Psoas muscle (tissue), 8 donors: ENCODE data around the gene EVL. TPM values are rescaled to one million over a fixed set of nuclear protein-coding genes. Genes with fewer than 3 reads are reported as not detected.

Experiments
- ATAC-seq, 4 donors: fragments of 200-7000 bp; cut with Tn5 transposase; one replicate each; pipeline ENCODE4 v1.9.1; 2020; ENCODE audit warnings: moderate library complexity in 3 of 4, mild to moderate bottlenecking in 2 of 4
- DNase-seq, 2 donors: peaks; one replicate each; pipeline ENCODE4 v3.0.0-alpha.2; 2020
- H3K27ac ChIP-seq: fragments of 200-600 bp; one replicate; pipeline ENCODE4 v1.8.0; 2022
- H3K27me3 ChIP-seq, 3 donors: fragments of 200-600 bp in 1 of 3; one replicate each; pipeline versions ENCODE4 v1.6.1 to v1.8.0; 2013 to 2022; ENCODE audit warnings: low read length in 2 of 3, mild to moderate bottlenecking in 2 of 3, moderate library complexity in 1 of 3; ENCODE audit not compliant: insufficient read depth in 3 of 3
- H3K36me3 ChIP-seq, 2 donors: fragments of 200-600 bp in 1 of 2; one replicate each; pipeline versions ENCODE4 v1.6.1 to v1.8.0; 2013 to 2022; ENCODE audit warnings: low read depth in 1 of 2, mild to moderate bottlenecking in 1 of 2, moderate library complexity in 1 of 2; ENCODE audit not compliant: insufficient read depth in 1 of 2
- H3K4me1 ChIP-seq: fragments of 200-600 bp; one replicate; pipeline ENCODE4 v1.8.0; 2022
- H3K4me3 ChIP-seq: fragments of 200-600 bp; one replicate; pipeline ENCODE4 v1.8.0; 2022; ENCODE audit warnings: mild to moderate bottlenecking
- H3K9me3 ChIP-seq: fragments of 200-600 bp; one replicate; pipeline ENCODE4 v1.8.0; 2022
- WGBS, 3 donors: extraction: QIAGEN DNeasy Blood & Tissue Kit; methylation state at CpG; one replicate each; pipeline versions ENCODE4 v1.1.6 to v1.1.7; 2013; 5-methylcytosine and 5-hydroxymethylcytosine counted together
- intact Hi-C, 2 donors: fragments of 100-400 bp; cut with DNase I; formaldehyde crosslinking; loops; one replicate each; pipeline versions ENCODE4 v1.11.0 to v1.14.2; 2022
- polyA plus RNA-seq, 3 donors: library from polyadenylated mRNA; stranded (reverse); fragments of 200-250 nt; gene quantifications; one replicate each; pipeline ENCODE4 v1.2.3, GENCODE V29; 2013
- total RNA-seq, 4 donors: library from RNA; stranded (reverse); fragmentation: NEBNext Ultra II Directional in 2 of 4; extraction: Animal tissue kit (Norgen Biotek cat#: 25700) in 2 of 4; gene quantifications; one replicate each; pipeline versions ENCODE4 v1.2.1 to v1.2.4, GENCODE V29; 2021 to 2023
- TF ChIP-seq, protein P1 (sequence below): fragments of 200-600 bp; IDR thresholded peaks from one replicate; pipeline ENCODE4 v1.8.0; 2022; ENCODE audit warnings: antibody characterized with exemption
- donor health status: healthy with polysubstance abuse.
- donor health status: DM: no; HTN: no; CAD: no; lungs with moderate emphysema.
- donor health status: Bipolar disorder and iron deficiency.
- donor health status: healthy.
- donor health status: DM: yes; HTN: yes; CAD: no.
- donor health status: DM: no; HTN: no; CAD: no.
- donor health status: DM: no; HTN: no; CAD: no.
- donor health status: DM: yes; HTN: yes; CAD: no.

EVL gene
- total and polyA plus RNA-seq, 7 donors, result 9.6 to 30.4 (median 17.1) TPM

DNA sequence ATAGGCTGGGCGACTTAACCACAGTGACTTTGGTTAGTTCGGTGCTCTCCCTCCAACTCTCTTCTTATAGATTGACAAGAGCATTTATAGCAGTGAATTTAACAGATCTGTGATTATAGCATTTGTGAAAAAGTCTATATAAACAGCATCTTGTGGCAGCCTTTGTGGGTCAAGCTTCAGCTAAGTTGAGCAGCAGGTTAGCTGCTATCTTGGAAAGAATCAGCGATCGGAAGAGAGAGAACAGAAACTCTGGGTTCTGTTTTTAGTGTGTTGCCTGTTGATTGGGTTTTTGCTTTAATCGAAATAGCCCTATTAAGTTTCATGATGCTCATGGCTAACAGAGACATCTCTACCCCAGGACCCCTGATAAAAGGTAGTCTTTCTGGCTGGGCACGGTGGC, 20.2 kb downstream of the EVL start:
- TF ChIP-seq, protein P1, sequence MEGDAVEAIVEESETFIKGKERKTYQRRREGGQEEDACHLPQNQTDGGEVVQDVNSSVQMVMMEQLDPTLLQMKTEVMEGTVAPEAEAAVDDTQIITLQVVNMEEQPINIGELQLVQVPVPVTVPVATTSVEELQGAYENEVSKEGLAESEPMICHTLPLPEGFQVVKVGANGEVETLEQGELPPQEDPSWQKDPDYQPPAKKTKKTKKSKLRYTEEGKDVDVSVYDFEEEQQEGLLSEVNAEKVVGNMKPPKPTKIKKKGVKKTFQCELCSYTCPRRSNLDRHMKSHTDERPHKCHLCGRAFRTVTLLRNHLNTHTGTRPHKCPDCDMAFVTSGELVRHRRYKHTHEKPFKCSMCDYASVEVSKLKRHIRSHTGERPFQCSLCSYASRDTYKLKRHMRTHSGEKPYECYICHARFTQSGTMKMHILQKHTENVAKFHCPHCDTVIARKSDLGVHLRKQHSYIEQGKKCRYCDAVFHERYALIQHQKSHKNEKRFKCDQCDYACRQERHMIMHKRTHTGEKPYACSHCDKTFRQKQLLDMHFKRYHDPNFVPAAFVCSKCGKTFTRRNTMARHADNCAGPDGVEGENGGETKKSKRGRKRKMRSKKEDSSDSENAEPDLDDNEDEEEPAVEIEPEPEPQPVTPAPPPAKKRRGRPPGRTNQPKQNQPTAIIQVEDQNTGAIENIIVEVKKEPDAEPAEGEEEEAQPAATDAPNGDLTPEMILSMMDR, result no peak
- Histone ChIP-seq H3K36me3 (peaks cover 0 to 27% of the 10 kb centered on the region in 2 donors), H3K27me3 (no peaks in the 10 kb centered on the region), H3K4me3 (no peak overlapping the region), H3K4me1 (no peaks in the 10 kb centered on the region), H3K9me3 (no peaks in the 10 kb centered on the region), H3K27ac (no peak overlapping the region)
- intact Hi-C loops, result no loop called here
- 94 to 96% (median 96%) methylated on average over 6 of the region's 6 CpGs for WGBS, 3 donors
- DNase-seq (no peak), ATAC-seq (no peak)

DNA sequence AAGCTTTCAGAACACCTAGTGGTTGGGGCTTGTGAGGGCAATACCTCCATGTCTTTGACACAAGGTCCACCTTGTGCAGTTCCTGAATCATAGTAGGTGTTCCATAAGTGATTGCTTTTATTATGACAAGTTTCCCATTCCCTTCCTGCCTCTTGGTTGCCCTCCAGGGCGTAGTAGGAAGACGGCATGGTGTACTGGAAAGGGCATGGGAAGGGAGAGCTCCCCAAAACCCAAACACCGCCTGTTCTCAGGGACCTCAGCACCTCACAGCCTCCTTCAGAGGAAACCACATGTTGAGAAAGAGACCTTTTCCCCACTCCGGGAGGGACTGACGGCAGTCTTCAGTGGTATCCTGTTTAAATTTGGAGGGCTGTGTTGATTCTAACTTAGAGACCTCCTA, 21.1 kb downstream of the EVL start:
- Histone ChIP-seq H3K36me3 (peaks cover 0 to 27% of the 10 kb centered on the region in 2 donors), H3K4me1 (no peaks in the 10 kb centered on the region), H3K27ac (no peak overlapping the region), H3K4me3 (no peak overlapping the region), H3K27me3 (no peaks in the 10 kb centered on the region), H3K9me3 (no peaks in the 10 kb centered on the region)
- no peak for ATAC-seq
- TF ChIP-seq, protein P1, result no peak
- DNase-seq, result no peak
- 93 to 98% (median 96%) methylated on average over 5 of the region's 5 CpGs for WGBS, 3 donors
- intact Hi-C loops, result no loop called here

DNA sequence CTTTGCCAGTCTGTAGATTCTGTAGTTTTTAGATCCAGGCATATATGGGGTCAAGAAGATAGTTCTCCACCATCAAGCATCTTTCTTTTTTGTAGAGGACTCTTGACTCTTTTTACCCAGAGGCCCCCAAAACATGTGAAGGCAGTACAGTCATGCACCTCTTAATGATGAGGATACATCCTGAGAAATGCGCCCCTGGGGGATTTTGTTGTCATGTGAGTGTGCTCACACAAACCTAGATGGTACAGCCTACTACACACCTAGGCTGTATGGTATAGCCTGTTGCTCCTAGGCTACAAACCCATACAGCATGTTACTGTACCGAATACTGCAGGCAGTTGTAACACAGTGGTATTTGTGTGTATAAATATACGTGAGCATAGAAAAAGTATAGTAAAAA, 23.0 kb downstream of the EVL start:
- DNase-seq (no peak), ATAC-seq (no peak)
- H3K4me3 ChIP-seq, result no peak overlapping the region
- H3K27me3 ChIP-seq, result no peaks in the 10 kb centered on the region
- H3K36me3 ChIP-seq, result peaks cover 0 to 27% of the 10 kb centered on the region in 2 donors
- H3K4me1 ChIP-seq, result no peaks in the 10 kb centered on the region
- intact Hi-C loops, result no loop called here
- TF ChIP-seq, protein P1, result no peak
- no peak overlapping the region for H3K27ac ChIP-seq
- WGBS, 3 donors, result 97 to 98% (median 97%) methylated on average over 3 of the region's 3 CpGs
- no peaks in the 10 kb centered on the region for H3K9me3 ChIP-seq

DNA sequence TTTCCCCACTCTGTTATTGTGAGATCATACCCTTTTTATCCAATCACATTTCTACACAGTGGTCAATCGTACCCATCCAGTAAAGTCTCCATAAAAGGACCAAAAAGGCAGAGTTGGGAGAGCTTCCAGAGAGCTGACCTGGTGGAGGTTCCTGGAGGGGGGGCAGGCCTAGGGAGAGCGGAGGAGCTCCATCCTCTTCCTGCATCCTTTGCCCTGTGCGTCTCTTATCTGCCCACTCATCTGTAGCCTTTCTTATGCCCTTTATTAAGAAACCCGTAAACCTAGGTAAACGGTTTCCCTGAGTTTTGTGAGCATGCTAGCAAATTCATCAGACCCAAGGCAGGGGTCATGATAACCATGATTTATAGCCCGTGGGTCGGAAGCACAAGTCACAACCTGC, 26.2 kb downstream of the EVL start:
- H3K27ac ChIP-seq, result no peak overlapping the region
- ATAC-seq (no peak), DNase-seq (no peak)
- no peaks in the 10 kb centered on the region for H3K9me3 ChIP-seq
- TF ChIP-seq, protein P1, result no peak
- no peaks in the 10 kb centered on the region for H3K4me1 ChIP-seq
- H3K27me3 ChIP-seq, result no peaks in the 10 kb centered on the region
- H3K4me3 ChIP-seq, result no peak overlapping the region
- peaks cover 0 to 13% of the 10 kb centered on the region in 2 donors for H3K36me3 ChIP-seq
- intact Hi-C loops, result no loop called here
- 90 to 94% (median 93%) methylated on average over 7 of the region's 7 CpGs for WGBS, 3 donors

DNA sequence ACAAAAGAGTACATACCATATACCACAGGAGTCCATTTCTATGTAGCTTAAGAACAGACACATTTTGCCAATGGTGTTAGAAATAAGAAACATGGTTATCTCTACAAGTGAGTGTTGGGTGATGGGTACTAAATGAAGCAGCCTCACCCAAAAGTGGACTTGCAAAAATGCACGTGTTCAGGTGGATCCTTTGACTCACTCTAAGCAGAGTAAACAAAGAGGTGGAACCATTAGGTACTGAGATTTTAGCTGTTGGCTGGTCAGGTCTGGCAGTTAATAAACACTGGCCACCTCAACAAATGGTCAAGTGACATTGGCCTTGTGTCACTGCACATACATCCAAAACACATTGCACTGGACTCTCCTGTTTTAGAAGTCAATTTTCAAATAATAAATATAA, 27.6 kb downstream of the EVL start:
- WGBS, 3 donors, result 68 to 83% (median 68%) methylated on average over 1 of the region's 1 CpG
- H3K4me3 ChIP-seq, result no peak overlapping the region
- ATAC-seq, result no peak

More for the DNA sequence above, 27.6 kb downstream of the EVL start:
- Histone ChIP-seq H3K27ac (no peak overlapping the region), H3K4me1 (no peaks in the 10 kb centered on the region), H3K9me3 (no peaks in the 10 kb centered on the region), H3K27me3 (no peaks in the 10 kb centered on the region), H3K36me3 (peaks cover 0 to 13% of the 10 kb centered on the region in 2 donors)
- DNase-seq, result no peak
- intact Hi-C loops, result no loop called here
- TF ChIP-seq, protein P1, result no peak
